GM19455 (cell line): ENCODE data around the gene DLX6.
A peak's percentile ranks its signal among the peaks of the same experiment; 100 is the strongest.
"Not testable (repeated sequence)": the region's sequence is repeated elsewhere in the genome, so short reads cannot be mapped to it uniquely, and the experiment has no call there.

Source experiments
- ATAC-seq: cut with Tn5 transposase; IDR thresholded peaks from one replicate; pipeline ENCODE4 v1.9.1; 2021; ENCODE audit not compliant: unreplicated experiment

DLX6 gene

GRCh38 chr7:97021747-97022490 lies 16.6 kb downstream of the DLX6 start:
- no peak for ATAC-seq

DNA sequence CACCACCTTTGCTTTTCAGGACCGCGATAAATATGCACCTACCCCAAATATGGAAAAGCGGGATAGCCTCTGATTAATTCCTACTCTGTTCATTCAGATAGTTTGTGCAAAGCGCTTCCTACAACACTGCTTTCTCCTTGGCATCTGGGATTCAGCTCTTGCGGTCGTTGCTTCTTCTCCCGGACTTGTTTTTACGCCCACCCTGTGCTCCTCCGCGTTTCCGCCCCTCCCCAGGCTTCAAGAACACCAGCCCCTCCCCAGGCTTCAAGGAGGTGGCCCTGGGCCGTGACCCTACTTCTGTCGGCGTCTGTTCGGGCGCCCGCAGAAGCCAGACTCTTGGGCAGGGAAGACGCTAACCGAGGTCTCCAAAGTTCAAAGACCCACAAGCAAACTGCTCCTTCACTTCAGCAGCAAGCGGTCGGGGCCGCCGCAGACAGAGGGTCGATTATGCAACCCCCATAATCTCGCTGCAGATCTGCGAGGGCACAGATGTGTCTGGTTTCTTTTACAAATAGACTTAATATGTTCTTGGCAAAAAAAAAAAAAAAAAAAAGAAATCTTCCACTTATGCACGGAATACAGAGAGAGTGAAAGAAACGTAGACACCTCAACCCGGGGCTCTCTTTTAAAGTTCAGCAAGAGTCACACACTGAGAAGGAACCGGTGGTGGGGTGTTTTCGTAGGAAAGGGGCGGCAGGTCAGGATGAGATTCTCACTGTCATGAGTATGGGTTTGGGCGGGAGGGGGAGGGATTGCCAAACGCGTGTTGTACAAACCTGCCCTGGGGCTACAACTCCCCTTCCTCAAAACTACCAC lies 17.3 kb downstream of the DLX6 start:
- no peak for ATAC-seq

DNA sequence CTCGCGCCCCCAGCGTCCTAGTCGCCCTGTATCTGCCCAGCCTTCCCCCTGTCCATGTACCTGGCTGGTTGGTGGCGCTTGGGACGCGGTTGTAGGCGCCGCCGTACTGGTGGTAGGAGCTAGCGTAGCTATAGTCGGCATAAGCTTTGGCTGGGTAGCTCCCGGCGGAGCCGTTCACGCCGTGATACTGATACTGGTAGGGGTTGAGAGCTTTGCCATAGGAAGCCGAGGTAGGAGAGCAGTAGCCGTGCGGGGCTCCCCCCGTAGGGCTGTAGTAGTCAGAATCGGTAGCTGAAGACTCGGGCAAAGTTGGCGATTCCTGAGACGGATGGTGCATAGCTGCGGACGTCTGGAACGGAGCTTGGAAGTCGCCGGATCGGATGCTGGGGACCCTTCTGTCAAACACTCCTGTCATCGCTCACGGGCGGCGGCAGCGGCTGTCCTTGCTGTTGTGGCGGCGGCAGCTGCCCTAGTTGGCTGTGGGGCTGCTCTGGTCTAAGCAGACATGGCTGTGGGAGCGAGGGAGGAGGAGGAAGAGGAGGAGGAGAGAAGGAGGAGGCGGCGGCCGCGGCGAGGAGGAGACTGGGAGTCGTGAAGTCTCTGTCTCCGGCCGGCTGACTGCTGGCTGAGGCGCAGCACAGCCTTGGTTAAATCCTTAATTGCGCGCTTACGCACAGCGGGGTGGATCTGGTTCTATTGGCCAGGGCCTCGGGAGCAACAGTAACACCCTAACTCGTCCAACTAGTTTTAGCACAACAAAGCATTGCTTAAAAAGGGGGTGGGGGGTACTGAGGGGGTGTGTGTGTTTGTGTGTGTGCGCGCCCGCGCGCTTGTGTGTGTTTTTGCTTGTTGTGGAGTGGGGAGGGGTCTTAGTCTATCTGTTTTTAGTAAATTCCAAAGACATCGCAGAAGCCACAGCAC lies 19.1 kb downstream of the DLX6 start, which contains the start of gene DLX5:
TSS of gene DLX5 (minus strand) at position 623 of the 921 bp plus-strand sequence. CDS start at position 415, 208 bp downstream.
- ATAC-seq, result no peak

- ATAC-seq, result no peak
Measured at GRCh38 chr7:97025130-97025499, 19.8 kb downstream of the DLX6 start.

DNA sequence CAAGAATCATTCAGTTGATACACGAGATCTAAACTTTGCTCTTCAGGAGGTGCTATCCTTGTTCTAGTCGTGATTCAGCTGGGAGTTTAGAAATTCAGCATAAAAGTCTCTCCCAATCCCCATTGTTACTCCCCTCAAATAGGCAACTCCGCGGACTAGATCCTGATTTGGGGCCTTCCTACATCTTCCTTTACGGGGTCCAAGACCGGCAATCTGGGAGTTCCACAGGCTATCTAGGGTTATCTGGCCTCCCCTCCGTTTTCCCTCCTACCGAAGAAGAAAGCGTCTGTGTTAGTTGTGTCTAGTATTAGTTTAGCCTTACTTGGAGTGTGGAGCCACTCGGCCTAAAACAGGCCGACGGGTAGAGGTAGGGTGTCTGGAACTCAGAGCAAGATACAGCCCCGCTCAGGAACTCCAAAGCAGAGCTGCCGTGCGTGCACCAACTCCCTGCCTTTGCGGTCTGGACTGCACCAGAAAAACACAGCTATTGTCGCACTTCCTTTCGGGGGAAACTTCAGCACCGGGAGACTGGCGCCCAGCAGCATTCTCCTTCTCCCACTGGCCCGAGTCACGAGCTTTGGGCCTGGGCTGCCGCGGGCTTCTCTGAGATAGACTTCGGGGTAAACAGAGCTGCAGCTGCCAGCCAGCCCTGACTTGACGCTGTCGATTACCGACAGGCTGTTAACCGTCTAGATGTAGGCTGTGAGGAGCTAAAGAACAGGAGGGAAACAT lies 20.8 kb downstream of the DLX6 start:
- ATAC-seq, result no peak

- ATAC-seq, result no peak
Measured at GRCh38 chr7:97026715-97027426, 21.5 kb downstream of the DLX6 start.

DNA sequence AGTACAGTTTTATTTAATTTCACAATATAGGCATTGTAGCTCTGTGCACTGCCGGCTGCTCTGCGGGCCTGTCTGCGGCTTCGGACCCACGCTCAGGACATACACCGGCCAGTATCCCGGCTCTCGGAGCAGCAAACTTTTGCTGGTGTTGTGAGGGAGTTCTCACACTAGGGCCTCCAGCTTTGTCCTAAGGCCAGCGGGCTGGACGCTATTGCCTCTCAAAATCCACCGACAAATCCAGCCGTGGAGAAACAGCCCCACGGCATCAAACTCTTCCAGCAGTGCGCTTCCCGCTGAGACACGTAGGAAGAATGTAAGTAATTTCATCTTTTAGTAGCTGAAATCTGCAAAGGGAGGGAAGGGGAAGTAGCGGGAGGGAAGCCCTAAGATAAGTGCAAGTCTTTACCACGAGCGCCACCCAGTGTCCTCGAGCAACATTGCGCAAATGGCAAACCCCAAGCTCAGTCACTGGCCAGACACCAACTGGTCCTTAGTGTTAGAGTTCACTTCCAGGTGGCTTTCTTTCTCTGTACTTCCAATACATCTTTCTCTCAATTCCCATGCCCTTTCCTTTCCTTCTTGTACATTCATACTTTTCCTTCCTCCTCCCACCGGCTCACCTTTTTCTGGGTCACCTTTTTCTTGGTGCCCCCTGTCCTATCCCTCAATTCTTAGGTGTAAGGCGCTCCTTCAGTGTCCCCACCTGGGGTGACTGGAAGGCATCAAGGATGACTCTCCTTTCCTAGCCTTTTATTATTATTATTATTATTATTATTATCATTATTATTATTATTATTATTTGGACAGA lies 22.3 kb downstream of the DLX6 start:
- ATAC-seq, result peak; percentile 94

- not testable (repeated sequence) for ATAC-seq
Measured at GRCh38 chr7:97034213-97034852, 29.0 kb downstream of the DLX6 start.

GRCh38 chr7:97039374-97040065 lies 34.2 kb downstream of the DLX6 start:
- ATAC-seq, result no peak

- no peak for ATAC-seq
Measured at GRCh38 chr7:97043281-97043680, 37.9 kb downstream of the DLX6 start.
